CD4-positive, alpha-beta T cell treated with Interleukin-4 for 1 hour (primary cell): ENCODE measurements around the gene PRDX3.
"Not testable (repeated sequence)": the region's sequence is repeated elsewhere in the genome, so short reads cannot be mapped to it uniquely, and the experiment has no call there.

Experiments used
- DNase-seq, 2 donors: peaks; one replicate each; pipeline ENCODE4 v3.0.0-alpha.2; 2020 to 2022

The PRDX3 gene

GRCh38 chr10:119205894-119206602 is 27.4 kb upstream of the PRDX3 start:
- DNase-seq = peak; percentile 35 to 45

DNA sequence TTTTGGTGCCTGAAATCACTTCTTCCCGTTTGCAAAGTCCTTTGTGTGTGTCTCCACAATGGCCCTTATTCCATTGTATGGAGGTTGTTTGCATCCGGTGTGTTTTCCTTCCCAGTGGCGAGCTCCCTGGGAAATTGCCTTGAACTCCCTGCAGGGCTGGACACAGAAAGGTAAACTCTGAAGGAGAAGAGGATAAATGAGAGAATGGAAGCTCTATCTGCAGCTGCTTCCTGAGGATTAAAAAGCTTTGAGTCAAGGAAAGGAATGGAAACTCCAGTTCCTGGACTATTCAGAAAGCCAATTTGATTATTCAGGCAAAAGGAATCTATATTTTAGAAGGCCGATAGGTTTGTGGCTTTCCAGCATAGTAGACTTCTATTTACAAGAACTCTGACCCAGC is 24.4 kb upstream of the PRDX3 start:
- no peak for DNase-seq

DNA sequence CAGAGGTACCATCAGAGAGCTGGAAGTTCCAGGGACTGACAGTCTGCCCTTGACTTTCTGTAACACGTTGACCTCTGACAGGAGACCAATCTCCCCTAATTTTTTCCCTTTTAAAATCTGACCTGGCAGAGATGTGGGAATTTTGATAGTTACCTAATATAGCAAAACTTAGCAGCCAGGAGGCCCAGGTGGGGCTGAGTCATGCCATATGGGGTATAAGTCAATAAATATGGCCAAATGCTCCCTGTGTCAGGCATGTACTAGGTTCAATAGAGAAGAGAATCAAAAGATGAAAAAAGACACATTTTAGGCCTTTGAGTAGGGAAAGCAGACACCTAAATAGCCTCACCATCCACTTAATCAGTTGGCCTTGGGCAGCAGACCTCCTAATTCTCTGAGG is 22.6 kb upstream of the PRDX3 start:
- no peak for DNase-seq

DNA sequence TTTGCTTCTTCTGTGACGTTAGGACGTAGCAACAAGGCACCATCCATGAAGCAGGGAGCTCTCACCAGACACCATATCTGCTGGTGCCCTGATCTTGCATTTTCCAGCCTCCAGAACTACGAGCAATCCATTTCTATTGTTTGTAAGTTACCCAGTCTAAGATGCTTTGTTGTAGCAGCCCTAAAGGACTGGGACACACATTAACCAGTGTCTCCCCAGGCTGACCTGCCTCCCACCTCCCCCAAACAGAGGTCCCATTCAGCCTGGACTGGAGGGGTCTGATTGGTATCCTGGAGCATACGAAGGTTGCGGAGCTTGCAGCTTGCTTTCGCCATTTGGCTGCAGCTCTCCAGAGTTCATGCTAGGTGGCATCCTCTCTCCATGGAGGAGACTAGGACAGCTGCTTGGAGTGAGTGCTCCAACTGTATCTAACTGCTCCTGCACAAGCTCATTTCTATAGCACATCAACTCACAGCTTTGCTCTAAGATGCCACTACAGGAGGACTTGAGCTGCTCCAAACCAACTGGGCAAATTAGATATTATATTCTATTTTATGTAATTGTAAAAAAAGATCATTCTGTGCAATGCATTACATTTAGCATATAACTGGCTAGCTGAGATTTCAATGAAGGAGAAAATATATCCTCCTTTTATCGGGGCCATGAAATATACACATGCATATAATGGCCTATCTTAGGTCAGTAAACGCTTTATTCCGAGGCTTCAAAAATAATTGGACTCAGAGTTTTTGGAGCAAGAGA is 20.8 kb upstream of the PRDX3 start:
- DNase-seq = peak; percentile 60 to 65

- peak; percentile 20 to 22 for DNase-seq
These were observed 19.8 kb upstream of the PRDX3 start for GRCh38 chr10:119198438-119198837.

- no peak for DNase-seq
These were observed 19.3 kb upstream of the PRDX3 start for GRCh38 chr10:119197921-119198320.

DNA sequence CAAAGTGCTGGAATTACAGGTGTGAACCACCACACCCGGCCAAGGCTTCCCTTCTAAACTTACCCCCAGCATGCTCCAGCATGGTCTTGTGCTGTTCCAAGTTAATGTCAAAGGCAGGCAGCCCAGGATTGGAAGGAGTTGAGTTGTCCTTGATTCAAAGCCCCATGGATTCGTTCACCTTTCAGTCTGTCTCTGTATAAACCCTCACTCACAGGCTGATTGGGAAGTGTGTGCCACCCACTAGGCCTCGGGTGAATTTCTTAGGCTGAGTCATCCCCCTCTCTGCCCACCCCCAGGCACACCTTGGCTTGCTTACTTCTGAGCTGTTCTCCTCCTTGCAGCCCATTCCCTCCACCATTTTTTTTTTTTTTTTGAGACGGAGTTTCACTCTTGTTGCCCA is 13.3 kb upstream of the PRDX3 start:
- DNase-seq = no peak

DNA sequence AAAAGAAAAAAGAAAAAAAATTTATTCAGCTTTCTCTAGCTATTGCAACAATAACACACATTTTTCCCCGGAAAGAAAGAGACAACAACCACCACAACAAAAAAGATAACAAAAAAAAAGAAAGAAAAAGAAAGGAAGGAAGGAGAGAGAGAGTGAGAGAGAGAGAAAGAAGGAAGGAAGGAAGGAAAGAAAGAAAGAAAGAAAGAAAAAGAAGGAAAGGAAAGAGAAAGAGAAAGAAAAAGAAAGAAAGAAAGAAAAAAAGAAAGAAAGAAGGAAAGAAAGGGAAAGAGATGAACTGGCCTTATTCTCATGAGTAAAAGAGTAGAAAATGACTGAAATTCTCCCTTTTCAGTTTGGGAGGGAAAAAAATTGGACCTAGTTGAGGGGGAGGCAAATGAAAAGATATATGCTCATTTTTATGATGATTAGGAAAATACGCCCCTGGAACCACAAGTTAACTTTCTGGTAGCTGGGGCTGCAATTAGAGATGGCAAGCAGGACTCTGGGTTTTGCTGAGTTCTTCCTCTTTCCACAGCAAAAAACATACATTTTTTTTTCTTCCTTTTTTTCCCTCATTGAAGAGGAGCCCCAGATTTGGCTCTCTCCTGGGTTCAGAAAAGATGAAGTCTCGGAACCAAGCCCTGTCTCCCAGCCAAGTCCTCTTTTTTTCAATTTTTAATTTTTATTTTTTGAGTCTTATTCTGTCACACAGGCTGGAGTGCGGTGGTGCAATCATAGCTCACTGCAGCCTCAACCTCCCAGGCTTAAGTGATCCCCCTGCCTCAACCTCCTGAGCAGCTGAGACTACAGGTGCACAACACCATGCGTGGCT is 12.6 kb upstream of the PRDX3 start:
- DNase-seq = no peak

GRCh38 chr10:119190353-119190752 is 11.7 kb upstream of the PRDX3 start:
- no peak for DNase-seq

DNA sequence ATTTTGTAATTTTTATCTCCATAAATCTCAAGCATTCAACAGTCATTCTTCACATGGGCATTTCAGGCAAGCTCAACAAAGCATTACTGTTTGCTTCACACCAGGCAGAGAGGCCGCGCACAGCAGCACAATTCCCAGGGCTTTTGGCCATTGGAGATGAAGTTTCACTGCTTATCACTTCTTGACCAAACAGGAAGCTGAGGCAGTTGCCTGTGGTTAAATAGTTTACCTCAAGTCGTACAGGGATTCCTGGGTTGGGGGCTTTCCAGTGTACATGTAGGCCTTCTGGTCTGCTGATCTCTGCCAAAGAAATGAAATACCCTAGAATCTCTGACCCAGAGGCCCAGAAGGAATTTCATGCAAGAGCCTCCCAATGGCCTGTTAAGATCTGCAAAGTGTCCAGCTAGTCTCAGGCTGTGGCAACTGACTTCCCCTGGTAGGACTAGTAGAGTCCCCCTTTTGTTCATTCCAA is 11.2 kb upstream of the PRDX3 start:
- DNase-seq = peak in 1 of 2 donors; percentile 28

DNA sequence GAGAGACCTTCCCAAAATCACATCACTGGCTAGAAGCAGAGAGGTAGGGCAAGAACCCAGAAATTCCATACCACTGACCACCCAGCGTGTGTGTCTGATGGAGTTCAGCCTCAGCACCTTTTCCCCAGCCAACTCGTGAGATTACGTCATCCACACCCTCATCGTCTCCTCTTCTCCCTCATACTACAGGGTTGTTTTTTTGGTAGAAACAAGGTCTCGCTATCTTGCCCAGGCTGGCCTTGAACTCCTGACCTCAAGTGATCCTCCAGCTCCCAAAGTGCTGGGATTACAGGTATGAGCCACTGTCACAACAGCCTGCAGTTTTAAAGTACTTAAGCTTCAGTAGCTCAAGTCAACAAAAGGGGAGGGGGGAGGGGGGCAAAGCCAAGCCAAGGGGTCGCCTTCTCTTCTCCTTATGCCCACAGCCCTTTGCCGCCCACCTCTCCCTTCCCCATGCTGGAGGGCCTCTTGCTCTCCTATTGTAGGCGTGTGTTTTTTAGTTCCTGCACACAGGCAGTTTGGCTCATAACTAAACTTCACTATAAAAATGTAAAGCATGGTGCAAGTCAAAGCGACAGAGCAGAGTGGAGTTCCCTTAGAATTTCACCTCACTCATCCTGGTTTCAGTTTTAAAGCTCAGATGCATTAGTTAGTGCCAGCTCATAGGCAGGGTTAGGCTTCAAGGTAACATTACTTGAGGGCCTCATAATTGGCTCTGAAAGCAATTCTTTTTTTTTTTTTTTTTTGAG is 5.2 kb upstream of the PRDX3 start:
- no peak for DNase-seq

- not testable (repeated sequence) for DNase-seq
These were observed 2.3 kb upstream of the PRDX3 start for GRCh38 chr10:119180850-119181400.

GRCh38 chr10:119177708-119178371 is 772 bp downstream of the PRDX3 start:
- DNase-seq = no peak

- no peak for DNase-seq
These were observed 2.4 kb downstream of the PRDX3 start for GRCh38 chr10:119176166-119176565.

DNA sequence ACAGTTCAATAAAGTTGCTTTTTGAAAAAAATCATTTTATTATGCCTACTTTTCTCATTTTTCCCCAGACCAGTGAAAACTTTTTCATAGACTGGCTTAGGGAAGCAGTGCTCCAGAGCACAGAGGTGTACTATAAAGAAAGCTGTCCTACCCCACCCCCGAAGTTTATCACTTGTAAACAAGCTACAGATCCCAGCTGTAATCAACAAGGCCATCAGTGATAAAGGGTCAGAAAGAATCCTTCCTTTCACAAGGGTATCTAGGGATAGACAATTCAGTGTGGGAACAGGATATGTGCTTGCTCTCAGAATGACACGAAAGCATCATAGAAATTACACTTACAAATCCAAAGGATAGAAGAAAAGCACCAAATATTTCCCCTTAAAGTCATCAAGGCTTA is 4.5 kb downstream of the PRDX3 start:
- DNase-seq = no peak

DNA sequence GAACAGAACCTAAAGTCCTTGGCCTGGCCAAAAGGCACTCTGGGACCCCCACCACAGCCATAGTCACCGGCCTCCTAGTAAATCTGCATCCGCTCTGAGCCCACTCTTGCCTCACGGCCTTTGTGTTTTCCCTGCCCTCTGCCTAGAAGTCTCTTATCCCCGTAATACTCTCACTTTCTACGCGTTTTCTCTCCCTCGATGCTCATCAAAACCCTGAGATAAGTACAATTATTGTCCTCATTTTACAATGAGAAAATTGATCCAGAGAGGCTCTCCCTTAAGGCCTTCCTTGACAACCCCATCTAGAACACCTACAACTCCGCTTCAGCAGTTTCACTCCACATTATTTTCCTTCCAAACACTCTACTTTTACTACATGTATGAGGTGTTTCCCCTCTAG is 11.6 kb downstream of the PRDX3 start:
- no peak for DNase-seq

DNA sequence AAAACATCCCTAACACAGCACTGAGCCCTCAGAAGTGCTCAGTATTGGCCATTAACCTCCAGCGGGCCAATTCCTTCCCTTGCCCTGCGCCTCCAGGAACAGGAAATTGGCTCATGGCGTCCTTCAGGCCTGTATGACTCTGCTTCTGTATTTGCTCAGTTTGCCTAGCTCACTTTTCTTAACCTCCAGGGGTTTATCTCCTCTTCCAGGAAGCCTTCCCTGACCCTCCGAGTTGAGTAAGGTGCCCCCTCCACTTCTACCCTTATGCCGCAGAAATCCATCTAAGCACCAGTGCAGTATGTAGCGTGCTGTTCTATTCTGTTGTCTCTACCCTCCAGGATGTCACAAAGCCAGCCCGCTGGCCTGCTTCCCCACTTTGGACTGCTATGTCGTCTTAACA is 12.0 kb downstream of the PRDX3 start:
- no peak for DNase-seq

DNA sequence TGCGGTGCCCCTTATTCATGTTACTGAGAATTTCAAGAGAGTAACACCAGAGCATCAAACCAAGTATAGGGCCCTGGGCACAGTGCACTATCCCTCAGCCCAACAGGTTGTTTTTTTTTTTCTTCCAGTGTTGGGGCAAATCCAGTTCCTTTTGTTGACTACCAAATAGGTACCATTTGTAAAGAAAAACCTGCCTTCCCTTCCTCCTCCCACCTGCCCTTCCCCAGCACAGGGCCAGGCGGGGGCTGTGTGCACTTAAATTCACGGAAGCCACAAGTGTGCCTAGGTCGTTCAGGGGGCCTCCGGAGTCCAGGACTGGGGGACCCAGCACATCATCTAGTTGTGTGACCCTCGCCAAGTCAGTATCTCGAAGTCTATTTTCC is 12.5 kb downstream of the PRDX3 start:
- no peak for DNase-seq

DNA sequence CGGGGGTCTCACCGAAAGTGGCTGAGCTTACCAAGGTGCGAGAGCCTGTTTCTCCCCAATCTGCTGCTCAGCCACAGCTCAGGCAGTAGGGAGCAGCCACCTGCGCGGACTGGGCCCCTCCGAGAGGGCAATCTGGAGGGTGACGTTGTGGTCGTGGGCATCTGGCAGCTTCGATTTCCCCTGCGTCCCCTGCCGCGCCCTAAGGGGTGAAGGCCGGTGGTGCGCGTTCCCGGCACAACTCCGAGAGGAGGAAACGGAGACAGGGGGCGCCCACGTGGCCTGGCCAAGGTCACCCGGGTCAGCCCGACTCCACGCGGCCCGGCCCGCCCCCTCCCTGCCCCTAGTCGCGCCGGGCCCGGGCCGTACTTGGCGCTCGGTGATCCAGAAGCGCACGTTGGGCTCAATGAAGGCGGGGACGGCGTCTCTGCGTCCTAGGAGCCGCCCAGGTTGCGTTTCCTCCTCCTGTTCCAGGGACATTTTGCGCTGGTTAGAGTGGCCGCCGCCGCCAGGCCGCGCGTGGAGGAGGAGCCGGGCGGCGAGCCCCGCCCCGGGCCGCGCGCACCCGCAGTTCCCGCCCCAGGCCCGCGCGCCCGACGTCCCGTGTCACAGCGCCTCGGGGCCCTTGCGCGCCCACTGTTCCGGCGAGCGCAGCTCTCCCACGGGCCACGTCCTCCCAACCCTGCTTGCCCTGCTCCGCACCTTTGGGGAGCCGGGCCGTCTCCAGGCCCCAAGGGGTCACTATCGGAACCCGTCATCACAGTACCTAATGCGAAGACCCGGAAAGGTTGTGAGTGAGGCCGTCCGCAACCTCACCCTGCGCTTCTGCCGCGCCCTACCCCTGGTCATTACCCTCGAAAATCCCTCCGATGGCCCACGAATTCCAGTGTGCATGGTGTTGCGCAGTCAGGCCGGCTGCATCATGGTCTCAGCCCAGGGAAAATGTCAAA is 13.2 kb downstream of the PRDX3 start, which contains the start of gene SFXN4:
TSS of gene SFXN4 (minus strand) at position 544 of the 947 bp plus-strand sequence. CDS start at position 477, 67 bp downstream.
- peak; percentile 74 to 82 for DNase-seq

DNA sequence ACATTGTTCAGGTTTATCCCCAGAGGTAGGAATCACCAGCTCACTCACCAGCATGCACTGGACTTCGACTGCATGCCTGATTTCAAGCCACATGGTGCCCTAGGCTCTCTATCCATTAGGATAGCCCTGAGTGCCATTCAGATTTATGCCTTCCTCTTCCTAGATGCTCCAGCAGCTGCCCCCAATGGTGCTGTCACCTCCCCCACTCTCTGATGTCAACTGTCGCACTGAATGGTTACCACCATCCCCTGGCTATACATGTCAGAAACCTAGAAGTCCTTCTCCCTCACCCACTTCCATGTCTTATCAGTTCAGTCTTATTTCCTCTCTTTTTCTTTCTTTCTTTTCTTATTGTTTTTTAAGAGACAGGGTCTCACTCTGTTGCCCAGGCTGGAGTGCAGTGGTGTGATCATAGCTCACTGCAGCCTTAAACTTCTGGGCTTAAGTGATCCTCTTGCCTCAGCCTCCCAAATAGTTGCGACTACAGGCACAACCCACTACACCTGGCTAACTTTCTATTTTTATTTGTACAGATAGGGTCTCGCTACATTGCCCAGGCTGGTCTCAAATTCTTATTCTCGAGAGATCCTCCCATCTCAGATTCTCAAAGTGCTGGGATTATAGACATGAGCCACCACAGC is 16.0 kb downstream of the PRDX3 start:
- DNase-seq = no peak
